ENCODE data around the gene SPPL3.

Gene SPPL3

DNA sequence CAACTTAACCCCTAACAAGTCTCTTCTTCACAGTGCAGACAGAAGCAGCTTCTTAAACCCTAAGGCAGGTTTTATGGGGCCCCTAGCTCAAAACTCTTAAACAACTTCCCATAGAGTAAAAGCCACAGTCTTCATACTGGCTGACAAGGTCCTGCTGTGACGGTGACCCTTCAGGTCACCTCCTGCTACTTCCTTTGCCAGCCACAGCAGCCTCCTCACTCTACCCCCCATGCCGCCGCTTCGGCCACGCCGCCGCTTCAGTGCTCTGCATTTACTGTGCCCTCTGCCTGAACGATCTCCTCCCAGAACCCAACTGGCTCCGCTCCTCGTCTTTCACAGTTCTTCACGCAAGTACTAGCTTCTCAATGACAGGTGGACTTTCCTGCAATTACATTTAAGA is 133.1 kb downstream of the SPPL3 start:
- H3K27me3 ChIP-seq = no peaks in the 10 kb centered on the region
- TF ChIP-seq, protein P1, sequence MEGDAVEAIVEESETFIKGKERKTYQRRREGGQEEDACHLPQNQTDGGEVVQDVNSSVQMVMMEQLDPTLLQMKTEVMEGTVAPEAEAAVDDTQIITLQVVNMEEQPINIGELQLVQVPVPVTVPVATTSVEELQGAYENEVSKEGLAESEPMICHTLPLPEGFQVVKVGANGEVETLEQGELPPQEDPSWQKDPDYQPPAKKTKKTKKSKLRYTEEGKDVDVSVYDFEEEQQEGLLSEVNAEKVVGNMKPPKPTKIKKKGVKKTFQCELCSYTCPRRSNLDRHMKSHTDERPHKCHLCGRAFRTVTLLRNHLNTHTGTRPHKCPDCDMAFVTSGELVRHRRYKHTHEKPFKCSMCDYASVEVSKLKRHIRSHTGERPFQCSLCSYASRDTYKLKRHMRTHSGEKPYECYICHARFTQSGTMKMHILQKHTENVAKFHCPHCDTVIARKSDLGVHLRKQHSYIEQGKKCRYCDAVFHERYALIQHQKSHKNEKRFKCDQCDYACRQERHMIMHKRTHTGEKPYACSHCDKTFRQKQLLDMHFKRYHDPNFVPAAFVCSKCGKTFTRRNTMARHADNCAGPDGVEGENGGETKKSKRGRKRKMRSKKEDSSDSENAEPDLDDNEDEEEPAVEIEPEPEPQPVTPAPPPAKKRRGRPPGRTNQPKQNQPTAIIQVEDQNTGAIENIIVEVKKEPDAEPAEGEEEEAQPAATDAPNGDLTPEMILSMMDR (IDR thresholded peaks at IDR 0.05) = no peak
- no peaks in the 10 kb centered on the region for H3K4me1 ChIP-seq (ENCODE audit: control insufficient read depth in 1 of 2, insufficient read depth in 1 of 2, low read depth in 1 of 2, low read length in 1 of 2)
- H3K9me3 ChIP-seq = no peaks in the 10 kb centered on the region
- no peak overlapping the region for H3K27ac ChIP-seq
- peaks cover 75% of the 10 kb centered on the region for H3K36me3 ChIP-seq
- H3K4me3 ChIP-seq (ENCODE audit: low read depth in 1 of 2, low read length in 1 of 2) = no peak overlapping the region

DNA sequence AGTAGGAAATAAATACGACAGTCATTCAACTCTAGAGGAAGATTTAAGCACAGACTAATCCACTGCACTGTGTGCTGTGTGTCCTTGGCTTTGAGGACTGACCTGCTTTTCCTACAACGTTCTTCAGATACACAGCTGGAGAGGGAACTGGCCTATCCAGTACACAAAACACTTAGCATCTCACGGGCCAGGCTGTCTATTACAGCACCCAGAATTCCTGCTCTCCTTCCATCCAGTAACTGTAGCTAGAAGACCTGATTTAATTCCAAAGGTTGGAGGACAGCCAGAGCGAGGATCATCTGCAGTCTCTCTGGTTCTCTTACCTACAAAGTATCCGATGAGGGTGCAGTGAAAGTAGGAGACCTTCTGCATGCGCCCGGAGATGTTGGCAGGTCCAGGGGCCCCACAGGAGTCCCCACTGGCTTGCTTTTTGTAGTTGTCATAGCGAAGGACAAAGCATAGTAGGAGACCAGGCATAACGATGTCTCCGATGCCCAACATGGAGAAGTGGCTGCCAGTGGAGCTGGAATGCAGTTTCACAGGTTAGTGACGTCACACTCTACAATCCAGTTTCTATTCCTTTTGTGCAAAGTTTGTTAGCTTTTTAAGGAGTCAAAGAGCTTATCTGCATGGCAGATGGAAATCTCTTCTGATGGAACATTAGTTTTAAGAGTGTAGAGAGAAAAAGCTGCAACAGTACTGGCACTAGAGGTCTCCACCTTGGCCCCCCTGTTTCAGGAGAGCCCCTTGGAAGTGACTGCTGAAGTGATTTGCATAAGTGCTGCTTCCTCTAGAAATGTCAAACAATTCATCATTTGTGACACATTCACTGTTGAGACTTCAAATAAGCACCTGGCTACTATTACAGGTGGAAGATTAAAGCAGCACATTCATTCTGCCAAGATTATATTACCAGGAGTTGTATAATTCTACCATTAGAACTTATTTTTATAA is 136.8 kb downstream of the SPPL3 start:
- no peak overlapping the region for H3K27ac ChIP-seq
- no peak overlapping the region for H3K4me3 ChIP-seq (ENCODE audit: low read depth in 1 of 2, low read length in 1 of 2)
- TF ChIP-seq, protein P1 (IDR thresholded peaks at IDR 0.05) = no peak
- no peaks in the 10 kb centered on the region for H3K4me1 ChIP-seq (ENCODE audit: control insufficient read depth in 1 of 2, insufficient read depth in 1 of 2, low read depth in 1 of 2, low read length in 1 of 2)
- H3K36me3 ChIP-seq = peaks cover 86% of the 10 kb centered on the region
- H3K9me3 ChIP-seq = no peaks in the 10 kb centered on the region
- no peaks in the 10 kb centered on the region for H3K27me3 ChIP-seq

DNA sequence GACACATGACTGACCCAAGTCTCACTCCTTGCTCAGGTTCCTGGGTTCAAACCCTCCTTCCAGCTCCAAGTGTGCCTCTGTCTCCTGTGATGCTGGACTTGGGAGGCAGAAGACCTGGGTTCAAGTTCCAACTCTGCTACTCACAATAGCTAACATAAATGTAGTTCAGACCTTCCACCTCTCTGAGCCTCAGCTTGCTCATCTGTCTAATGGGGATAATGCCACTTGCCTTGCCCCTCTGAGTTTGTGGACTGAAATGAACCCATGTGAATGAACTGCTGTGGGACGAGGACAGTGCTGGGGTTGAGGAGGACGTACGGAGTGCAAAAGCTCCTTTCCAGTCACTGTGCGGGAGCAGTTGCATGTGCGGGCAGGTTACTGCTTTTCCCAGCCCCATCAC is 137.6 kb downstream of the SPPL3 start:
- H3K36me3 ChIP-seq = peaks cover 86% of the 10 kb centered on the region
- H3K4me3 ChIP-seq (ENCODE audit: low read depth in 1 of 2, low read length in 1 of 2) = no peak overlapping the region
- no peaks in the 10 kb centered on the region for H3K9me3 ChIP-seq
- TF ChIP-seq, protein P1 (IDR thresholded peaks at IDR 0.05) = no peak
- no peak overlapping the region for H3K27ac ChIP-seq
- H3K4me1 ChIP-seq (ENCODE audit: control insufficient read depth in 1 of 2, insufficient read depth in 1 of 2, low read depth in 1 of 2, low read length in 1 of 2) = no peaks in the 10 kb centered on the region
- H3K27me3 ChIP-seq = no peaks in the 10 kb centered on the region

DNA sequence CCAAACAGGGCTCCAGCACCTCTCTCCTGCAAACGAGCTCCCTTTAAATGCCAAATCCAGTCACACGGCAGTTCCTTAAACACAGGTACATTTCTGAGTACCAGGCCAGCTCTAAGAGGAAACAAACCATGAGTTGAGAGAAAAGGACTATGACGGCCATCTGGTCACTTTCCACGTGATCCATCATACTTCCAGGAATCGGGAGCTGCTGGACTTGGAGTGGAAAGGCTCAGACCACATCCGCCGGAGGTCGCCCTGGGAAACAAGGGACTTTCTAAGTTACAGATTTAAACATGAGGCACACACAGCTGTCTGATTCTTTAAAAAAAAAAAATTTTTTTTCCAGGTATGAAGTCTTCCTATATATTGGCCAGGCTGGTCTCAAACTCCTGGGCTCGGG is 139.3 kb downstream of the SPPL3 start:
- H3K4me3 ChIP-seq (ENCODE audit: low read depth in 1 of 2, low read length in 1 of 2) = no peak overlapping the region
- no peaks in the 10 kb centered on the region for H3K4me1 ChIP-seq (ENCODE audit: control insufficient read depth in 1 of 2, insufficient read depth in 1 of 2, low read depth in 1 of 2, low read length in 1 of 2)
- H3K27me3 ChIP-seq = no peaks in the 10 kb centered on the region
- H3K36me3 ChIP-seq = peaks cover 92% of the 10 kb centered on the region
- H3K27ac ChIP-seq = no peak overlapping the region
- H3K9me3 ChIP-seq = no peaks in the 10 kb centered on the region
- TF ChIP-seq, protein P1 (IDR thresholded peaks at IDR 0.05) = no peak

DNA sequence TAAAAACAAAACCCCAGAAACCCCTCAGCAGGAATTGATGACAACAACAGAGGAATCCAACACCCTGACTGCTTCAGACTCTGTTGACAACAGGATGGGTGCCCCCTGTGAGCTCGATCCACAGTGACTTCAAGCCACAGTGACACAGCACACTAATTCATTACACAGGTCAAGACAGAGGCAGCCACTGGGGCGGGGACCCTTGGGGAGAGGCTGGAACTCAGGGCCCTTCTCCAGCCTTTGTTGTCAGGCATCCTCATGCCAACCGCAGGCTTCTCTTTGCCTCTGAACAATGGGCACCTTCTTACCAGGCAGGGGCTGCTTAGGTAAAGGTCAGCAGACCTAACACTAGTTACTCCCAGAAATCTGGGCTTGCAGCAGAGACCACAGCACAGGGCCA is 140.9 kb downstream of the SPPL3 start:
- no peaks in the 10 kb centered on the region for H3K9me3 ChIP-seq
- TF ChIP-seq, protein P1 (IDR thresholded peaks at IDR 0.05) = no peak
- H3K4me1 ChIP-seq (ENCODE audit: control insufficient read depth in 1 of 2, insufficient read depth in 1 of 2, low read depth in 1 of 2, low read length in 1 of 2) = no peaks in the 10 kb centered on the region
- peaks cover 86% of the 10 kb centered on the region for H3K36me3 ChIP-seq
- H3K27ac ChIP-seq = no peak overlapping the region
- no peak overlapping the region for H3K4me3 ChIP-seq (ENCODE audit: low read depth in 1 of 2, low read length in 1 of 2)
- no peaks in the 10 kb centered on the region for H3K27me3 ChIP-seq

Data from neutrophil (primary cell).